EH (cell line): ENCODE results near the gene PI16.

Experiments used
- DNase-seq: peaks from one replicate; pipeline ENCODE4 v3.0.0-alpha.2; 2015; ENCODE audit warnings: low read depth

The PI16 gene

GRCh38 chr6:36957773-36958271 is 3.3 kb downstream of the PI16 start:
- no peak for DNase-seq

- DNase-seq, result no peak
Observed at GRCh38 chr6:36958775-36959554, 4.4 kb downstream of the PI16 start.

- DNase-seq, result no peak
Observed at GRCh38 chr6:36959555-36960250, 5.2 kb downstream of the PI16 start.

- DNase-seq, result no peak
Observed at GRCh38 chr6:36961441-36962435, 7.2 kb downstream of the PI16 start.

GRCh38 chr6:36962874-36963273 is 8.3 kb downstream of the PI16 start:
- peak; percentile 46 for DNase-seq

- peak; percentile 24 for DNase-seq
Observed at GRCh38 chr6:36963451-36964290, 9.1 kb downstream of the PI16 start.

- DNase-seq, result no peak
Observed at GRCh38 chr6:36964349-36964748, 9.8 kb downstream of the PI16 start.

- no peak for DNase-seq
Observed at GRCh38 chr6:36964908-36965307, 10.4 kb downstream of the PI16 start.

GRCh38 chr6:36967301-36967700 is 12.8 kb downstream of the PI16 start:
- no peak for DNase-seq

GRCh38 chr6:36967757-36968156 is 13.2 kb downstream of the PI16 start:
- DNase-seq, result no peak

- no peak for DNase-seq
Observed at GRCh38 chr6:36968266-36968977, 13.9 kb downstream of the PI16 start.

- no peak for DNase-seq
Observed at GRCh38 chr6:36969240-36969691, 14.7 kb downstream of the PI16 start.

GRCh38 chr6:36969988-36970891 is 15.7 kb downstream of the PI16 start:
- no peak for DNase-seq

GRCh38 chr6:36970892-36971842 is 16.6 kb downstream of the PI16 start:
- DNase-seq, result no peak

GRCh38 chr6:36971921-36972673 is 17.6 kb downstream of the PI16 start:
- no peak for DNase-seq

- no peak for DNase-seq
Observed at GRCh38 chr6:36973190-36973589, 18.7 kb downstream of the PI16 start.

- DNase-seq, result no peak
Observed at GRCh38 chr6:36973647-36974046, 19.1 kb downstream of the PI16 start.
